EH (cell line): ENCODE measurements around the gene PREP.
"Not testable (repeated sequence)": the region's sequence is repeated elsewhere in the genome, so short reads cannot be mapped to it uniquely, and the experiment has no call there.

ENCODE experiments used
- DNase-seq: peaks from one replicate; pipeline ENCODE4 v3.0.0-alpha.2; 2015; ENCODE audit warnings: low read depth

Gene PREP

DNA sequence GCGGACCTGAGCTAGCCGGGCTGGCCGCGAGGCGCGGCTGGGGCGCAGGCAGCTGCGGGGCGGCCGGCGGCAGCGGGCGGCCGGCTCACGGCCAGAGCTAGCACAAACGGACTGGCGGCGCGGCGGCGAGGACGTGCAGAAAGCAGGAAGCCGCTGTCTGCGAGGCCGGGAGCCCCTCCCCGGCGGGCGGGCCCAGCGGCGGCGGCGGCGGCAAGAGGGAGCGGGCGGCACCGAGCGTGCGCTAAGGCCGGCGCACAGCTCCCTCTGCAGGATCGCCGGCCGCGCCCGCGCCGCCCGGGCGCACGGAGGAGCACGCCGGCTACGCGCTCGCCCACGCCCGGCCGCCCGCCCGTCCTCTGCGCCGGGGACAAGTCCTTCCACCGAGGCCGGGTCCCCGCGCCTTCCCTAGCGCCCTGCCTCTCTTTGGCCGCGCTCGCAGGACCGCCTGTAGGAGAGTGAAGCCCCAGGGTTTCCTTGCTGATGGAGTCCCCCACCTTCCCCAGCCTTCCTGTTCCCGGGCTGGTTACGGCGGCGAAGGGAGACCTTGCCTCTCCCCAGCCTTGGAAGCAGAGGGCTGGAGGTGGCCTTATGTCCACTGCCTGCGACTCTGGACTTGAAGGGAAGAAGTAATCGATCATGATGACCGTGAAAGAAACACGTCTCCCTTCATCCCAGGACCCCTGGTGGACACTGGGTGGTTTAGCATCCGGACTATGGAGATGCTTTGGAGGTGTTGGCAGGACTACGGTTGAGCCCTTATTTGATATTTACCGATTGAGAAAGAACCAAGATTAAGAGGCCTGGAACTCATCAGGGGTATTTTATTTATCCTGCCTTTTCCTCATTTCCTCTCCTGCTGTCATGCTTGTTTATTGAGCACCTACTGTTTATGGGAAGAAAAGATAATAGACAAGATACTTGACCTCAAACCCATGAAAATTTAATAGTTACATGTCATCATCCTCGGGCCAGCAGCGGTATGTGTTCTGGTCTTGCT, at the start of gene PREP:
PREP (minus strand) TSS at position 144 of the 997 bp plus-strand sequence. CDS start 191 bp downstream, outside the sequence.
- DNase-seq, result peak; percentile 90

DNA sequence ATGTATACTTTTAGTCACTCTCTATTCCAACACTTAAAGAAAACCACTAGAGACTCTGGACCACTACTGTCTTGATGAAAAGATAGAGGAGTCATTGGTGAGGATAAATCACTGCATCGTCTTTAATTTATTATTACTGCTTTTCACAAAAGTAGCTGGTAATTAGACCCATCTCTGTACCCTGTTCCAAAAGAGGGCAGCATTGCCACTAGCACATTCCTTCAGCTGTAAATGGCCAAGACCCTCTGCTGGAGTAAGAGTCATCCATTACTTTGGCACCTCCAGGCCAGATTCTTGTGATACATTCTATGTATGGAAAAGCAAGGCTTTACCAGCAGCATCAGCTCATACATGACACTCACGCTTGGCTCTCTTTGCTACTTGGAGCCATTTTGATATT, 49.5 kb upstream of the PREP start:
- no peak for DNase-seq

DNA sequence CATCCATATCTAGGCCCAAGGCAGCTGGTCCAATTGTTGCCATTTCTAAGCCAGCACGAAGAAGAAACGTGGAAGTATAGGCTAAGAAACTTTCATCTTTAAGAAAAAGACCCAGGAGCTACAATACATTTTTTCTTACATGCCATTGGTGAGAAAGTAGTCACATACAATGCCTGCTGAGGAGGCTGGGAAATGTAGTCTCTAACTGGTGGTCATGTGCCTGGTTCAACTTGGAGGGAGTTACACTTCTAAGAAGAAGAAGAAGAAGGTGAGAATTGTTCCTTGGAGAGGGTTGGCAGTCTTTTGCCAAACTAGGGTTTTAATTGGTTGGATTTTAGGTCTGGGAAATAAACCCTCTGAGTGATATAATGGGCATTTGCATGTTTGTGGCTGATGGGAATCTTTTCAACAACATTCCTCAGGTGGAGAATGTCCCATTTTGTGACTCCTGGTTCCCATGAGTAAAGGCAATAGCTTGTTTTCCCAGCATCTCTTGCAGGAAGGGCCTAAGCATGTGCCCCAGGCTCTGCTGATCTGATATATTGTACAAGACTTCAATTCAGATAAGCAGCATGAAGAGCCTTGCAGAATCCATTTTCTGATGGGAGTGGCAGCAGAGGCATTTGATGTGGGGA, 47.0 kb upstream of the PREP start:
- DNase-seq, result peak; percentile 71

DNA sequence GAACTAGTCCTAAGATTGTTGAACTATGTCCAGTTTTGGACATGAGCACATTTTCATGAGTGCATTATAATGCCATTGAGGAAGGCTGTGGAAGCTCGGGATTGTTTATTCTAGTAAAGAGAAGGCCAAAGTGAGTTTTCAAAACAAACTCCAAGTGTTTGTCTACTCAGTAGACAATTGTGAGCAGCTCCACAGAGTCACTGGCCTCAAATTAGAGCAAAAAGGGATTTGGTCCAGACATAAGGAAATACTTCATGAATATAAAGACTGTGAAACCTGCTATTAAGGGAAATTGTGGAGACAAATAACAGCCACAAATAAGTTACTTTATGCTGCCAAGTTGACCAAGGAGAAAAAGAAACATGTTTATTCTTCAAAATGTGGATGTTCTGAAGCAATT, 42.6 kb upstream of the PREP start:
- DNase-seq, result no peak

DNA sequence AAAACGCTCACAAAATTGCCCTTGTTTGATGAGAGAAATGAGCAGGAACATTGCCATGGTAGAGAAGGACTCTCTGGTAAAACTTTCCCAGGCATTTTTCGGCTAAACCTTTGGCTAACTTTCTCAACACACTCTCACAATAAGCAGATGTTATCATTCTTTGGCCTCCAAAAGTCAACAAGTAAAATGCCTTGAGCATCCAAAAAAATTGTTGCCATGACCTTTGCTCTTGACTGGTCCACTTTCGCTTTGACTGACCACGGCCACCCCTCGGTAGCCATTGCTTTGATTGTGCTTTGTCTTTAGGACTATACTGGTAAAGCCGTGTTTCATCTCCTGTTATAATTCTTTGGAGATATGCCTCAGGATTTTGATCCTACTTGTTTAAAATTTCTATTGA, 41.1 kb upstream of the PREP start:
- DNase-seq, result no peak

DNA sequence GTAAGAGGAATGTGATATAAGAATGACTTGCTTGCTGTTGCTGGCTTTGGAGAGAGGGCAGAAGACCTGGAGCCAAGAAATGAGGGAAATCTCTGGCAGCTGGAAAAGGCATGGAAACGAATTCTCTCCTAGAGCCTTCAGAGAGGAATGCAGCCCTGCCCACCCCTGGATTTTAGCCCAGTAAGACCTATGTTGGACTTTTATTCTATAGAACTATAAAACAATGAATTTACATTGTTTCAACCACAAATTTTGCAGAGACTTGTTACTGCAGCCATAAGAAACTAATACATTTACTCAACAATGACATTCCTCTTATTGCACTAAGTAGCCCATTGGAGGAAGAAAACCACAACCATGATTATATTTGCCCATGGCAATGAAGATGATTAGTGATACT, 39.5 kb upstream of the PREP start:
- DNase-seq, result no peak

DNA sequence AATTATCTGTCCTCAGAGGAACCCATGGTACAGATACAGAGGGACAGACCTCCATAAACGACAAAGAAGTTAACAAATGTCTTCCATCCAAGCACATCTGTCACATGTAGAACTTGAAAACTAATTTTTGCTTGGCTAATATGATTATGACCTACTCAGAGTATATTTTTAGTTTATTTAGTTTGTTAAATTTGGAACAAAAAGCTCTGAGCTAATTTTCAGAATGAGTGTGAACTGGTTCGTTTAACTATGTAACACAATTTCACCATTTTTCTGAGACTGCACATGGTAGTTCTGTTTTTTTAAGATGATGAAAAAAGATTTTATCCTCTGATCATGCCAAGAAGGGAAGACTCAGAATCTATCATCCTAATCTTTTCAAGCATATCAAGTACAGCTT, 34.4 kb upstream of the PREP start:
- no peak for DNase-seq

- peak; percentile 16 for DNase-seq
Measured at GRCh38 chr6:105433723-105434122, 30.8 kb upstream of the PREP start.

- DNase-seq, result peak; percentile 94
Measured at GRCh38 chr6:105432797-105433196, 29.9 kb upstream of the PREP start.

DNA sequence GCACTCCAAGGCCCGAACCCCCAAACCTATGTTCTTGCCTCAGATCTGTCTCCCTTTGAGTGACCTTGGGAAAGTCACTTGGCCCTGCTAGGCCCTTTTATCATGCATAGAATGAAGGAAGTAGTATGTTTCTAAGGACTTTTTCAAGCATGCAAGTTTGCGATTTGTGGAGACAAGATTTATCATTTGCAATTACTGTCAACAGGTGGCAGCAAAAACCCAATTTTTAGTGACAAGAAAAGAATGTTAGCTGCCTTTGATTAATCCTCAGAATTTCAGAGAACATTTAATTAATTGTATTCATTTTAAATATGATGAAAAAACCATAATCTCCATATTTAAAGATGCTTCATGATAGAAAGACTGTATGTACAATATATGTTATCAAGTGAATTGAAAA, 28.3 kb upstream of the PREP start:
- peak; percentile 68 for DNase-seq

- DNase-seq, result peak; percentile 18
Measured at GRCh38 chr6:105430685-105431084, 27.8 kb upstream of the PREP start.

DNA sequence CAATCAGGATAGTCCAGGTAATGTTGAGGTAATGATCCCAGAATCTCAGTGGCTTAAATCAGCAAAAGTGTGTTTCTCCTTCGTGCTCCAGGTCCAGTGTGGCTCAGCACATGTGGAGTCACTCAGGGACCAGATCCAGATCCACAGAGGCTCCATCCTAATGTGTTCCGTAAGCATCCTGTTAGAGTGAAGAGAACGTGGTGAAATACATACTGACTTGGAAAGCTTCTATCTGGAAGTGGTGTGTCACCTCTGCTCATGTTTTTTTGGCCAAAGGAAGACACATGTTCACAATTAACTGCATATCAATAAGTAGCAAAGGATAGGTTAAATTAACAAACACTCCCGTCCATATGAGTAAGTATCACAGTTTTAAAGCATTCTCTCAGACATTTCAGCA, 26.8 kb upstream of the PREP start:
- DNase-seq, result peak; percentile 66

DNA sequence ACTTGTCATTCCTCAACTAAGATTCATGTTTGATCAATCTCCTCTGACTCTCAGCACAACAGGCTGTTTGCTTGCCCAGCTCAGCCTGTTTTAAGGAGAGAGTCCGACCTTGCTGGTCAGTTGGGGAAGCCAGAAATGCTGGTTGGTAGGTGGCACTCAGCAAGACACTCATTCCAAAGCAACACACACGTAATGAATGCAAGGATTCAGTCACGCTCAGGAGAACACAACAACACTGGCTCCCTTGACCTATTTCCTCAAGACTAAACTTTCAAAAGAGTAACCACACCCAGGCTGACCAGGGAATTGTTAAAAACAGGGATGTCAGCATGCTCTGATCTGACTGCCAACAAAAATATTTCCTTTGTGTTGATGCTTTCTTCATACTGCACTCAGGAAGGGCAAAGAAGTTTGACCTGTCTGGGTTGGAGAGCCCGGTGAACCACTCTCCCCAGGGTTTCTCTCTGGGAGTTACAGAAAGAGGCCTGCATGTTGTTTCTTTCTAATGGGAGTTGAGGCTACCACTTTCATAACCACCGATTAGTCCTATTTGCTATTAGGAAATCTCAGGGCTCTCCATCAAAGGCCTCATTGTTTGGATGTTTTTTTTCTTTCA, 25.6 kb upstream of the PREP start:
- DNase-seq, result peak; percentile 74

DNA sequence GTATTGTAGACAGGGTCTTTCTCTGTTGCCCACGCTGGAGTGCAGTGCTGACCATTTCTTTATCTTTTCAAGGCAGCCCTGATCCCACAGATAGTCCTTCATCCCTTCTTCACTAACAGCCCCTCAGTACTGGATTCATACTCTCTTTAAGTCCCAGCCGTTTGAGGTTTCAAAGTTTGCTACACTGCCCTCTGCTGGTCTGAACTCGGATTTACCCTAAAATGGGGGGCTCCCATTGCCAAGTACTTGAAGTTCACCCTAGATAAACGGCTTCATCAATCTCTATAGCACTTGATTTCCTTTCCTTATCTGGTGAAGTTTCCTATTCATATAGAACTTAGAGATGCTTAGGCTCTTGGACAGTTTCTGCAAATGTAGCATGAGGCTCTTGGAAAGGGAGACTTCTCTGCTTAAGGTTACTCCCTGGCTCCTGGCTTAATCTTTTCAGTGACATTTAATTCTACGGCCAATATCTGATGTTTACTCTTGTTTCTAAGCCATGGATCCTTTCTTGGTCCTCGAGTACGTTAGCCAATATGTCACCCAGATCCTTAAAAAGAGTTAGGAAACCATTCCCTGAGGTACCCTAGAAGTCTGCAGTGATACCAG, 21.4 kb upstream of the PREP start:
- peak; percentile 60 for DNase-seq

DNA sequence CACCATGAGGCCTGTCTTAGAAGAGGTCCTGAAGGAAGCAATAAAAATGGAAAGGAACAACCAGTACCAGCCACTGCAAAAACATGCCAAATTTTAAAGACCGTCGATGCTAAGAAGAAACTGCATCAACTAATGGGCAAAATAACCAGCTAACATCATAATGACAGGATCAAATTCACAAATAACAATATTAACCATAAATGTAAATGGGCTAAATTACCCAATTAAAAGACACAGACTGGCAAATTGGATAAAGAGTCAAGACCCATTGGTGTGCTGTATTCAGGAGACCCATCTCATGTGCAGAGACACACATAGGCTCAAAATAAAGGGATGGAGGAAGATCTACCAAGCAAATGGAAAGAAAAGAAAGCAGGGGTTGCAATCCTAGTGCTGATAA, 14.1 kb upstream of the PREP start:
- not testable (repeated sequence) for DNase-seq

DNA sequence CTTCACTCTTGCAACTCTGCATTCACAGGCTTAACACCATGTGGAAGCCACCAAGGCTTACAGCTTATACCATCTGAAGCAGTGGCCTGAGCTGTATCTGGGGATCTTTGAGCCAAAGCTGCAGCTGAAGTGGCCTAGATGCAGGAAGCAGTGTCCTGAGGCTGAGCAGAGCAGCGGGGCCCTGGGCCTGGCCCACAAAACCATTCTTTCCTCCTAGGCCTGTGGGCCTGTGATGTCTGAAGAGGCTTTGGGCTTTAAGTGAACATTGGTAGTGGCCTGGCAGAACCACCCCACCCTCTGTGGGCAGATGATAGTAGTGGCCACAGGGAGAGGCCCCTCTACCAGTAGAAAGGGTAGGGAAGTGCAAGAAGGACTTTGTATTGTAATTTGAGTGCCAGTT, 6.9 kb upstream of the PREP start:
- no peak for DNase-seq

DNA sequence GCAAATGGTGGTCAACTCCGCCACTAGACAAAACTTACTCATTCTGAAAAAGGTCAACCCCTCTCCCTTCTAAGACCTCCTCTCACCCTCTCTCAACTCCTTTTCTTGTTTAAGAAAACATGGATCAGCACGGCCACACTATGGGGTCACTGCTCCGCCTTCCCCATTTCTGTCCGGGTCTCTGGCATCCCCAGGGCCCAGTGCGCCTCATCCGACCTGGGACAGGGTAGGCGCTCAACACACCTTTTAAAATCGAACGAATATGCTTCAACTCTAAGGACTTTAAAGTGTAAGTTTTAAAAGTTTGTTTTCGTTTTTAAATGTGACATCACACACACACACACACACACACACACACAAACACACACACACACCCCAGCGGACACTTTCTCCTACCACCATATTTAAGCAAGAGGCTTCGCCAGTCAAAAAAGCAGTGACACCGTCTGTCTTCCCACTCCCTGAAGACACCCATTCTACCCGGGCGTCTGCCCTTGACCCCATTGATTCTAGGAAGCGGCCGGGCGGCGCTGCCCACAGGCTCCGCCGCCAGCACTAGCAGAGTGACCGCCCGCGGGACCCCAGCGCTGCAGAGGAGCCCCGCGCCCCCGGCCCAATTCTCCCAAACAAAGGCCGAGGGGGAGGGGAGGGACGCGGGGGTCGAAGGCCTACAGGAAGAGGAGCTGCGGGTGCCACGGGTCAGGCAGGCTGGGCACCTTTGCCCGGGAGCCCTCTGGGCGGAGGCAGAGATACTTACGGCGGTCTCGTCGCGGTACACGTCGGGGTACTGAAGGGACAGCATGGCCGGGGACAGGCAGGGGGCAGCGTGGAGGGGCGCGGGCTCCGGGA, 568 bp downstream of the PREP start:
- DNase-seq, result peak; percentile 47

DNA sequence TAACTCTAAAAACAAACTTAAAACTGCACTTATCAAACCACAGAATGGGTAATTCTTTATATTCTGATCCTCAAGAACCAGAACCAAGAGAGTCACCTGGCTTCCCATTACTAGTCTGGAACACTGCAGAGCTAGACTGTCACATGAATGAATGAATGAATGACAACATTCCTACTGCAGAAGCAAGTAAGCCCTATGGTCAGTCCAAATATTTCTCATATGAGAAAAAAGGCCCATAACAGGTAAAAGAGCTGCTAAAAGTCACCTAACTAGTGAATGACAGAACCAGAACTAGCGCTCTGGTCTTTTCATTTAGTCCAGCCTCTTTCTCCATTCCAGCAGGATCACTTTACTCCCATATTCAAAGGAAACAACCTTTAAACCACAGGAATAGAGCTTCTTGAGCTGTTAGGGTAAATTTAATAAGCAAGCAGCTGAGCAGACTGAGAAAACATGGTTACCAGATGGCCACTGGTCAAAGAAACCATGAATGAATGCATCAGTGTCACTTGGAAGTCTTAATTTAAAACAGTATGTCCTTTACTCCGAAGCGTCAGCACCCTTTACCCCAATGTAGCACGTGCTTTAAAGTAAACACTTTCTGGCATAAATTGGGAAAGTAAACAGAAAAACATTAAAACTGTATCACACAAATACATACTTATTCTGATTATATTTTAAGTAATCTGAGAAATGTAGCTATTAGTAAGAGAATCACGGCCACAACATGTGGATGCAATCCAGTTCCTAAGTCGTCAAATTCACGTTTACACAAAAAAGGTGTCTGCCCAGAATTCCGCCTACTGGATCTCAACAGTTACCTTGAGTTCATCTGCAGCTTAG, 1.4 kb downstream of the PREP start:
- DNase-seq, result peak; percentile 38

DNA sequence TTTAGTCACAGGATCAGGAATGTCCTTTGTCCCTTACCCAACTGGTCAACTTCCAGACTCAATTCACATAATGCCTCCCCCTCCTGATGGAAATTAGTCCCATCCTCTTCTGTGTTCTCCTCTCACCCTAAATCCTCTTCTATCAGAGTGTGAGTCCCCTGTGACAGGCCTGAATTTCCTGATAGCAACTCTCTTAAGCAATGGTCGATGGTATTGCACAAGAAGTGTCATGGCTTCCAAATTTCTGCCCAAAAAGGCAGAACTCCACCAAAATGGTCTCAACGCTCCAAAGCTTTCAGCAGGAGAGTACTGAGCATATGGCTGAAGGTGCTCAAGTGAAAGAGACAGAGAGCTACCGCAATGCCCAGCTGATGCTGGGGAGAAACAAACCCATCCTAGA, 2.4 kb downstream of the PREP start:
- no peak for DNase-seq

DNA sequence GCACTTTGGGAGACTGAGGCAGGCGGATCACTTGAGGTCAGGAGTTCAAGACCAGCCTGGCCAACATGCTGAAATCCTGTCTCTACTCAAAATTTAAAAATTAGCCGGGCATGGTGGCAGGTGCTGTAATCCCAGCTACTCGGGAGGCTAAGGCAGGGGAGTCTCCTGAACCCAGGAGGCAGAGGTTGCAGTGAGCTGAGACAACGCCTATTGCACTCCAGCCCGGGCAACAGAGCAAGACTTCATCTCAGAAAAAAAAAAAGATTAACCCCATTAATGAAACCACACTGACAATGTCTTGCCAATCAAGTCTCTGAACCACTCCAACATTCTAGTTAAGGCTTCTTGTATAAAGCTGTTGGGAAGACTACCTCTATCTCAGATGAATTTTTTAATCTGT, 4.0 kb downstream of the PREP start:
- no peak for DNase-seq

DNA sequence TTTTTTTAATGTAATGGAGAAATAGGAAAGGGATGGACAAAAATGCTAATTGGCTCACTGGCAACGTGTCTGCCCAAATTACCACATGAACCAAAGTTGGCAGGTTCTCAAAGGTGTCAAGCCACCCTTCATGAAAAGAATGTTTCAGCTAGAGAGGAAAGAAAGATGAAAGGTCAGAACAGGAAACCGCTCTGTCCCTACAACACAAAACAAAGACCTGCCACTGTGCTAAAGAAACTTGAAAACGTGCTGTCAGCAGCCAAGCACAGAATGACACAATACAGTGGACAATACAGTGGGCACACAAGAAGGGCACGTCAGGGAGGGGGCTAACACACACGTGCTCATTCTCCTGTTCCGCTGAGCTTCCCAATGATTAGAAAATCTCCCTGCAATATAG, 4.9 kb downstream of the PREP start:
- no peak for DNase-seq
